HUES64 (cell line): ENCODE measurements around the gene C13orf46.

Source experiments
- H3K27ac ChIP-seq: 2 replicates; pipeline ENCODE4 v1.7.0; 2013; ENCODE audit warnings: low read depth, low read length, inconsistent platforms
- H3K27me3 ChIP-seq: 2 replicates; pipeline ENCODE4 v1.6.1; 2013; ENCODE audit warnings: mild to moderate bottlenecking, low read length; ENCODE audit not compliant: insufficient read depth
- H3K36me3 ChIP-seq: 2 replicates; pipeline ENCODE4 v1.6.1; 2013; ENCODE audit warnings: mild to moderate bottlenecking, low read length; ENCODE audit not compliant: insufficient read depth
- H3K4me1 ChIP-seq: 2 replicates; pipeline ENCODE4 v1.6.1; 2013; ENCODE audit warnings: mild to moderate bottlenecking, low read length, moderate library complexity; ENCODE audit not compliant: insufficient read depth
- H3K4me3 ChIP-seq: 2 replicates; pipeline ENCODE4 v1.5.1; 2013; ENCODE audit warnings: mild to moderate bottlenecking, low read length, moderate library complexity
- H3K9ac ChIP-seq: 2 replicates; pipeline ENCODE4 v1.6.1; 2013; ENCODE audit warnings: mild to moderate bottlenecking, low read depth, low read length
- H3K9me3 ChIP-seq: 2 replicates; pipeline ENCODE4 v1.6.1; 2013; ENCODE audit warnings: low read depth, low read length; ENCODE audit not compliant: insufficient read depth
- WGBS: fragments of 150-250, 120-280 bp; methylation state at CpG from one replicate; pipeline ENCODE4 v1.1.7; 2013; ENCODE audit warnings: missing lambda C conversion rate; 5-methylcytosine and 5-hydroxymethylcytosine counted together

C13orf46 gene

GRCh38 chr13:113956571-113956970 lies 17.3 kb downstream of the C13orf46 start:
- WGBS = 92% methylated on average over 14 of the region's 14 CpGs
- no peak overlapping the region for H3K9ac ChIP-seq
- H3K36me3 ChIP-seq = no peaks in the 10 kb centered on the region
- no peaks in the 10 kb centered on the region for H3K4me1 ChIP-seq
- H3K27me3 ChIP-seq = no peaks in the 10 kb centered on the region
- no peak overlapping the region for H3K4me3 ChIP-seq
- H3K27ac ChIP-seq = no peak overlapping the region
- peaks cover 28% of the 10 kb centered on the region for H3K9me3 ChIP-seq

- no peaks in the 10 kb centered on the region for H3K27me3 ChIP-seq
- H3K27ac ChIP-seq = no peak overlapping the region
- 90% methylated on average over 27 of the region's 27 CpGs for WGBS
- no peaks in the 10 kb centered on the region for H3K36me3 ChIP-seq
- H3K9ac ChIP-seq = no peak overlapping the region
- H3K4me1 ChIP-seq = no peaks in the 10 kb centered on the region
- H3K4me3 ChIP-seq = no peak overlapping the region
- peaks cover 19% of the 10 kb centered on the region for H3K9me3 ChIP-seq
Observed at GRCh38 chr13:113955691-113956090, 18.2 kb downstream of the C13orf46 start.

GRCh38 chr13:113955235-113955634 lies 18.6 kb downstream of the C13orf46 start:
- Histone ChIP-seq H3K36me3 (no peaks in the 10 kb centered on the region), H3K4me3 (no peak overlapping the region), H3K9me3 (peaks cover 14% of the 10 kb centered on the region), H3K9ac (no peak overlapping the region), H3K4me1 (no peaks in the 10 kb centered on the region), H3K27me3 (no peaks in the 10 kb centered on the region), H3K27ac (no peak overlapping the region)
- 95% methylated on average over 29 of the region's 29 CpGs for WGBS

GRCh38 chr13:113954046-113954835 lies 19.6 kb downstream of the C13orf46 start:
- Histone ChIP-seq H3K4me1 (no peaks in the 10 kb centered on the region), H3K9ac (no peak overlapping the region), H3K27ac (no peak overlapping the region), H3K9me3 (peaks cover 6% of the 10 kb centered on the region), H3K4me3 (no peak overlapping the region), H3K36me3 (no peaks in the 10 kb centered on the region), H3K27me3 (no peaks in the 10 kb centered on the region)
- 87% methylated on average over 20 of the region's 20 CpGs for WGBS

- Histone ChIP-seq H3K9me3 (peaks cover 3% of the 10 kb centered on the region; the same call in 1 of the 2 replicates), H3K9ac (no peak overlapping the region), H3K27ac (no peak overlapping the region), H3K36me3 (no peaks in the 10 kb centered on the region), H3K4me1 (no peaks in the 10 kb centered on the region), H3K4me3 (no peak overlapping the region), H3K27me3 (no peaks in the 10 kb centered on the region)
- WGBS = 95% methylated on average over 16 of the region's 16 CpGs
Observed at GRCh38 chr13:113953561-113953960, 20.3 kb downstream of the C13orf46 start.

DNA sequence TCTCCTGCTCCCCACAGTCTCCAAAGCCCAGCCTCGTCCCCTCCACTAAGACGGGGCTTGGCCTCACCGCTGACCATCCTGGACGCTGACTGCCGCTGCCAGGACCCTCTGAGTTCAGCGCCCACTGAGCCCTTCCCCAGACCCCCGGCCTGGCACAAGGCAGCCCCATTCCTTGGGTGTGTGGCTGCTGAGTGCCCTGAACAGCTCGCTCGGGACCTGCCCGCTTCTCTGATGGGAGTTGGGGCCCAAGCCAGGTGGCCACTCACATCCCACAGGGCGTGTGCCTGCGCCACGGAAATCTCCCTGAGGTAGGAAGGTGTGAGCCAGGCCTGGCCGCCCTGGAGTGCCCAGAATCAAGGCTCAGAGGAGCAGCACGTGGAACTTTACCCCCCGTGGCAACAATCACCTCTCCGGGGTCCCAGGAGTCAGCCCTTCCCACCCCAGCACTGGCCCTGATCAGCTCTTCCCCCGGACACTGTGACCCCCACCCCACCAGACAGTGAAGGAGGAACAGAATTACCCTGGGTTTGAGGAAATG lies 20.8 kb downstream of the C13orf46 start:
- Histone ChIP-seq H3K27me3 (no peaks in the 10 kb centered on the region), H3K9ac (no peak overlapping the region), H3K9me3 (no peaks in the 10 kb centered on the region; the same call in 1 of the 2 replicates), H3K36me3 (no peaks in the 10 kb centered on the region), H3K27ac (no peak overlapping the region), H3K4me1 (no peaks in the 10 kb centered on the region), H3K4me3 (no peak overlapping the region)
- 92% methylated on average over 18 of the region's 18 CpGs for WGBS

GRCh38 chr13:113952151-113952982 lies 21.5 kb downstream of the C13orf46 start:
- no peaks in the 10 kb centered on the region; the same call in 1 of the 2 replicates for H3K9me3 ChIP-seq
- no peaks in the 10 kb centered on the region for H3K36me3 ChIP-seq
- no peak overlapping the region for H3K4me3 ChIP-seq
- H3K27ac ChIP-seq = no peak overlapping the region
- H3K27me3 ChIP-seq = no peaks in the 10 kb centered on the region
- H3K9ac ChIP-seq = no peak overlapping the region
- WGBS = 93% methylated on average over 42 of the region's 42 CpGs
- no peaks in the 10 kb centered on the region for H3K4me1 ChIP-seq

DNA sequence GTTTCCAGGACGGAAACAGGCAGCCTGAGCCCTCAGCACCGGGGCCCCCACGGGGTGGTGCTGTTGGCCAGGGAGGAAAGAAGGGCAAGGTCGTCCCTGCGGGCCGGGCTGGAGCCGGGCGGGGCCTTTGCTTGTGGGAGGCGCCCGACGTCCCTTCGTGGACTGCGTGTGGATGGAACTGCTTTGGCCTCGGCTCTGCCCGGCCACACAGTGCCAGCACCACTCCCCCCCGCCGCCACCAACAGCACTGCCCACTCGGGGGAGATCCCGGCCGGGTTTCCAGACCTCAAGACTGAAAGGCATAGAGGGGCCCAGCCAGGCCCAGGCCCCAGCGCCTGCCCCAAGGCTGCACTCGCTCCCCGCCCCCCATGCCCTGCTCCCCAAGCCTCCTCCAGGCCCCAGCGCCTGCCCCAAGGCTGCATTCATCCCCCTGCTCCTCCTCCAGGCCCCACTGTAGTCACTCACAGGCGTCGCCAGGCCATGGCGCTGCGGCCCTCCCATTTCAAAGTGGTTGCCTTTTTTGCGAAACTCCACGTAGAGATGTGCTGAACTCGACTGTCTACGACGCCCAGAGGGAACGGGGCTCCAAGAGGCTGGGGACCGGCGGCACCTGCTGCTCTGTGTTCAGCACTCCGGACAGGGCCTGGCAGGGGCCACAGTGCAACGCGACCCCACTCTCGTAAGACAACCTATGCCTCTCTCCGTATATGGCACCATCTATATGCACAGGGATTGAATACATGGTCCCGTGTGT lies 22.5 kb downstream of the C13orf46 start:
- H3K27ac ChIP-seq = no peak overlapping the region
- no peak overlapping the region for H3K4me3 ChIP-seq
- H3K27me3 ChIP-seq = no peaks in the 10 kb centered on the region
- H3K36me3 ChIP-seq = no peaks in the 10 kb centered on the region
- H3K9ac ChIP-seq = no peak overlapping the region
- 74% methylated on average over 42 of the region's 42 CpGs for WGBS
- H3K9me3 ChIP-seq = no peaks in the 10 kb centered on the region; the same call in 1 of the 2 replicates
- H3K4me1 ChIP-seq = no peaks in the 10 kb centered on the region

- no peak overlapping the region for H3K4me3 ChIP-seq
- H3K36me3 ChIP-seq = no peaks in the 10 kb centered on the region
- 85% methylated on average over 23 of the region's 24 CpGs for WGBS
- H3K9ac ChIP-seq = no peak overlapping the region
- no peak overlapping the region for H3K27ac ChIP-seq
- H3K27me3 ChIP-seq = no peaks in the 10 kb centered on the region
- H3K9me3 ChIP-seq = no peaks in the 10 kb centered on the region; the same call in 1 of the 2 replicates
- no peaks in the 10 kb centered on the region for H3K4me1 ChIP-seq
Observed at GRCh38 chr13:113950451-113951245, 23.2 kb downstream of the C13orf46 start.

DNA sequence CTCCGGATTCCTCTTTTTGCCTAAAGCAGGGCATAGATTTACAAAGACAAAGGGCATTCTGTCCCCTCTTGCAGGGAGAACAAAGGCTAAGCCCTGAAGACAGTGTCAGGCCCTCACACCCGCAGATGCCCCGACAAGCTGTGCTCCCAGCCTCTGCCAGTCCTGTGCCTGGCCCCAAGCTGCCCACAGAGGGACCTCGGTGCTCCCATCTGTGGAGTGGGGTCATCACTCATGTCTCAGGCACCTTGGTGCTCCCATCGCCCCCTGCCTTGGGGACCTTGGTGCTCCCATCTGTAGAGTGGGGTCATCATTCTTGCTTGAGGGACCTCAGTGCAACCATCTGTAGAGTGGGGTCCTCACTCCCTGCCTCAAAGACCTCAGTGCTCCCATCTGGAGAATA lies 24.3 kb downstream of the C13orf46 start:
- Histone ChIP-seq H3K9ac (no peak overlapping the region), H3K27ac (no peak overlapping the region), H3K27me3 (no peaks in the 10 kb centered on the region), H3K9me3 (no peaks in the 10 kb centered on the region; the same call in 1 of the 2 replicates), H3K36me3 (no peaks in the 10 kb centered on the region), H3K4me3 (no peak overlapping the region), H3K4me1 (no peaks in the 10 kb centered on the region)
- 88% methylated on average over 5 of the region's 5 CpGs for WGBS
